Activated T-cell treated with anti-CD3 and anti-CD28 coated beads, Interleukin-2, amount 50 U/mL, for 72 hours (primary cell): ENCODE results near the gene EREG. TPM values are rescaled to one million over a fixed set of nuclear protein-coding genes. Genes with fewer than 3 reads are reported as not detected.
A peak's percentile ranks its signal among the peaks of the same experiment; 100 is the strongest.

Experiments
- ATAC-seq, 2 donors: fragments of 150-1000 bp; cut with Tn5 transposase; replicated peaks in 1 of 2; 2 replicates each; pipeline ENCODE4 v1.10.0; 2021; ENCODE audit warnings: moderate library complexity in 2 of 2, mild to moderate bottlenecking in 1 of 2
- DNase-seq, 2 donors: peaks; one replicate each; pipeline ENCODE4 v3.0.0; 2021 to 2022; ENCODE audit warnings: mixed read lengths in 1 of 2
- H3K27ac Mint-ChIP-seq: one replicate; pipeline ENCODE4 v1.8.0; 2022; ENCODE audit warnings: mild to moderate bottlenecking, moderate library complexity, mixed read lengths
- H3K27me3 Mint-ChIP-seq: one replicate; pipeline ENCODE4 v1.8.0; 2022; ENCODE audit warnings: low read depth, mixed read lengths
- H3K36me3 Mint-ChIP-seq, 2 donors: one replicate each; pipeline ENCODE4 v1.8.0; 2022; ENCODE audit warnings: mixed read lengths in 2 of 2, mild to moderate bottlenecking in 1 of 2; ENCODE audit not compliant: insufficient read depth in 2 of 2
- H3K4me1 Mint-ChIP-seq: one replicate; pipeline ENCODE4 v1.8.0; 2022; ENCODE audit warnings: low read depth, mixed read lengths
- H3K4me3 Mint-ChIP-seq, 2 donors: one replicate each; pipeline ENCODE4 v1.8.0; 2022; ENCODE audit warnings: mild to moderate bottlenecking in 2 of 2, mixed read lengths in 2 of 2, moderate library complexity in 2 of 2
- H3K9me3 Mint-ChIP-seq, 2 donors: one replicate each; pipeline ENCODE4 v1.8.0; 2022; ENCODE audit warnings: mixed read lengths in 2 of 2
- total RNA-seq, 2 donors: library from RNA; stranded (reverse); gene quantifications; one replicate each; pipeline ENCODE4 v1.2.3, GENCODE V29; 2022

The EREG gene
- total RNA-seq, 2 donors from 2014 or later, result 0.07 TPM; not detected in 1

DNA sequence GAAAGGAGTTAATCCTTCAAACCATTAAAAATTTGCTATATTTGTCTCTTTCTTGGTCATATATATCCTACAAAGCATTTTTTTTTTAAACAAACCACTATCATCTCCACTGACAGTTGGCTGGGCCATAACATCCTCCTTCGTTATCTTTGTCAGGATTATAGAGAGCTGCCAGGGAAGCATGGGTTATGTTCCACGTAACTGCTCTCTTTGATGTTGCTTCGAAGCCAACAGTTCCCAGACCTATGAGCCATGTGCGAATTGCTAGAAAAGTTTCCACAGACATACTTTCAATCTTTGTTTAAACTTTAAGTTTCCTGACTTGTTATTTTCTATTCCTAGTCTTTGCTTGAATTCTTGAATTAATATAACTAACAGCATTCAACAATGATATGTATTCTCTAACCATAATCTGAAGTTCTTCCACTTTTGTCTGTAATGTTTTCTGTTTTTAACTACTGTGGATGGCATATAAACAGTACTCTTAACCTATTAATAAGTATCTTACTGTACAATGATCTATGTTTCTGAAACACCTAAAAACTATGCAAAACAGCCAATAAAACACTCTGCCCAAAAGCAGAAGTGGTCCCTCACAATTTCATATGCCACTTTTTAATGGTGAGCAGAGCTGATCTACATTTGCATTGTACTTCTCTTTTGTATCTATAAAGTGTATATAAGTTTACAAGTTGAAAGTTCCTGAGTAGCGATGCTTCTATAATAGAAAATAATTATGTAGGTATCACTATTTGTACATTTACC, 37.9 kb downstream of the EREG start:
- ATAC-seq, result no peak

GRCh38 chr4:74407891-74408290, 42.9 kb downstream of the EREG start:
- Mint-ChIP-seq H3K27me3 (no peaks in the 10 kb centered on the region), H3K4me1 (no peaks in the 10 kb centered on the region), H3K4me3 (no peak overlapping the region), H3K36me3 (no peaks in the 10 kb centered on the region), H3K9me3 (no peaks in the 10 kb centered on the region), H3K27ac (no peak overlapping the region)
- no peak for DNase-seq
- no peak for ATAC-seq

More for the DNA sequence above, 37.9 kb downstream of the EREG start:
- Mint-ChIP-seq H3K27ac (no peak overlapping the region), H3K36me3 (no peaks in the 10 kb centered on the region), H3K4me1 (no peaks in the 10 kb centered on the region), H3K27me3 (no peaks in the 10 kb centered on the region), H3K4me3 (no peak overlapping the region), H3K9me3 (no peaks in the 10 kb centered on the region)
- no peak for DNase-seq

GRCh38 chr4:74408639-74409038, 43.7 kb downstream of the EREG start:
- H3K4me1 Mint-ChIP-seq, result no peaks in the 10 kb centered on the region
- no peak for ATAC-seq
- H3K27me3 Mint-ChIP-seq, result no peaks in the 10 kb centered on the region
- H3K4me3 Mint-ChIP-seq, result no peak overlapping the region
- no peaks in the 10 kb centered on the region for H3K9me3 Mint-ChIP-seq
- no peak for DNase-seq
- no peak overlapping the region for H3K27ac Mint-ChIP-seq
- no peaks in the 10 kb centered on the region for H3K36me3 Mint-ChIP-seq

GRCh38 chr4:74410272-74410671, 45.3 kb downstream of the EREG start:
- no peak overlapping the region for H3K4me3 Mint-ChIP-seq
- no peaks in the 10 kb centered on the region for H3K9me3 Mint-ChIP-seq
- no peak for DNase-seq
- H3K4me1 Mint-ChIP-seq, result no peaks in the 10 kb centered on the region
- ATAC-seq, result no peak
- no peaks in the 10 kb centered on the region for H3K27me3 Mint-ChIP-seq
- no peak overlapping the region for H3K27ac Mint-ChIP-seq
- no peaks in the 10 kb centered on the region for H3K36me3 Mint-ChIP-seq

DNA sequence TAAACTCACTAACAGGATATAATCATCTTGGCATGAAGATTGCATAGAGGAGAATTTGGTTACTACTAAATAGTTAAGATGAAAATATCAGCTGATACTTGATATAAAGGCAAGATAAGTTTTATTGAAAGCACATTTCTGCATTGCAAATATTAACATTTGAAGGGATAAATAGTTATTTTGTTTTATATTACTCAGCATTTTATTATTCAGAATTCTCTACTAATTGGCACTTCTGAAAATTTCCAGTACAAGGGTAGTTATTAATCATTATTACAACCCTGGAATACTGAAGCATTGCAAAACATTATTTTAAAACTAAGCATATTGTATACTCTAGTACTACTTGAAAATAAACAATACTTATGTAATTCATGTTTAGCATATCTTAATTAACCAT, 47.3 kb downstream of the EREG start:
- Mint-ChIP-seq H3K27ac (no peak overlapping the region), H3K27me3 (no peaks in the 10 kb centered on the region), H3K9me3 (no peaks in the 10 kb centered on the region), H3K4me3 (no peak overlapping the region), H3K4me1 (no peaks in the 10 kb centered on the region), H3K36me3 (no peaks in the 10 kb centered on the region)
- ATAC-seq, result no peak
- DNase-seq, result no peak

- H3K9me3 Mint-ChIP-seq, result no peaks in the 10 kb centered on the region
- no peaks in the 10 kb centered on the region for H3K36me3 Mint-ChIP-seq
- DNase-seq (no peak), ATAC-seq (no peak)
- no peaks in the 10 kb centered on the region for H3K4me1 Mint-ChIP-seq
- H3K27ac Mint-ChIP-seq, result no peak overlapping the region
- H3K27me3 Mint-ChIP-seq, result no peaks in the 10 kb centered on the region
- no peak overlapping the region for H3K4me3 Mint-ChIP-seq
These were observed 48.3 kb downstream of the EREG start for GRCh38 chr4:74413265-74413664.

GRCh38 chr4:74414149-74414809, 49.3 kb downstream of the EREG start:
- no peak overlapping the region for H3K27ac Mint-ChIP-seq
- DNase-seq, result no peak
- no peaks in the 10 kb centered on the region for H3K9me3 Mint-ChIP-seq

GRCh38 chr4:74415602-74416300, 50.8 kb downstream of the EREG start:
- ATAC-seq, result no peak

More at GRCh38 chr4:74414149-74414809, 49.3 kb downstream of the EREG start:
- Mint-ChIP-seq H3K4me3 (no peak overlapping the region), H3K4me1 (no peaks in the 10 kb centered on the region), H3K36me3 (no peaks in the 10 kb centered on the region), H3K27me3 (no peaks in the 10 kb centered on the region)
- no peak for ATAC-seq

DNA sequence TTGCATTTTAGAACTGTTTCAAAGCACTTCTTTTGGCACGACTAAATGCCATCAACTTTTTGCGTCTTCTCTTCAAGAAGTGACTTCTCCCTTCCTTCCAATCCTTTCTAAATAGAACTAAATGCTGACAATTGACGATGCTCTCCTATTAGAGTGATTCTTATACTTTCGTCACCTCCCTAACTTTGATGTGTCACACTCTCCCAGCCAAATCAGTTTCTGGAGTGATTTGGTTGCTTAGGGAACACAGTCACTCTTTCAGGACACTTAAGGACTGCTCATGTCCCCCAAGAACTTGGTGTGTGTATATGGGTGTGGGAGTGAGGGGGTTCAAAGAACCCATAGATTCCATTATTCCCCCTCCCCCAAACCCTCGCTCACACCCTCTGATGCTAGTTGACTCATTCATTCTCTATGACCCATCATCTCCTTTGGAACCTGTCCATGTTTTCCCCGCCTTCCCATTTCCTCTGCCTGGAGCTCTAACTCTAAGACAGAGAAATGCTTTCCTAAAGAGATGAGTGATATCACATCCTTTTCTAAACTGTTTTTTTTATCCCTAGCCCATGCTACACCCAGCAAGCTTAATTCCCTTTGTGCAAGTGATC, 53.2 kb downstream of the EREG start:
- Mint-ChIP-seq H3K9me3 (no peaks in the 10 kb centered on the region), H3K4me3 (no peak overlapping the region), H3K27ac (no peak overlapping the region), H3K36me3 (no peaks in the 10 kb centered on the region), H3K4me1 (no peaks in the 10 kb centered on the region), H3K27me3 (peaks cover 9% of the 10 kb centered on the region)
- no peak for ATAC-seq
- no peak for DNase-seq

More at GRCh38 chr4:74415602-74416300, 50.8 kb downstream of the EREG start:
- no peak overlapping the region for H3K27ac Mint-ChIP-seq
- DNase-seq, result no peak
- no peaks in the 10 kb centered on the region for H3K36me3 Mint-ChIP-seq
- no peaks in the 10 kb centered on the region for H3K4me1 Mint-ChIP-seq
- H3K9me3 Mint-ChIP-seq, result no peaks in the 10 kb centered on the region
- H3K4me3 Mint-ChIP-seq, result no peak overlapping the region
- no peaks in the 10 kb centered on the region for H3K27me3 Mint-ChIP-seq

DNA sequence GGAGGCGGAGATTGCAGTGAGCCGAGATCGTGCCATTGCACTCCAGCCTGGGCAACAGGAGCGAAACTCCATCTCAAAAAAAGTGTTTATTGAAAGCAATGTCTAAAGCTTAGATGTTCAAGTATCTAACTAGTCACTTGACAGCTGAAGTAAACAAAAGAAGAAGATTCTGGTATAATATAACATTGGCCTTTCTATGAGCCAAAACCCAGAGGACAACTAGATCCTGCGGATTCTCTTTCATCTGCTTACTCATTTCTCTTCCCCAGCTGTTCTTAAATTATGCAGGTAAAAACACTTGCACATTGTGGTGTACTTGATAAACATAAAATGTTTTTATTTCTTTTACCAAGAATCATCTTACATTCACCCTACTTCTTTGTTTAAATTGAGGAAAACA, 55.9 kb downstream of the EREG start:
- no peak for DNase-seq
- Mint-ChIP-seq H3K4me3 (no peak overlapping the region), H3K36me3 (no peaks in the 10 kb centered on the region), H3K27ac (no peak overlapping the region), H3K27me3 (peaks cover 9% of the 10 kb centered on the region), H3K9me3 (no peaks in the 10 kb centered on the region), H3K4me1 (no peaks in the 10 kb centered on the region)
- no peak for ATAC-seq

- no peaks in the 10 kb centered on the region for H3K9me3 Mint-ChIP-seq
- no peaks in the 10 kb centered on the region for H3K4me1 Mint-ChIP-seq
- peaks cover 9% of the 10 kb centered on the region for H3K27me3 Mint-ChIP-seq
- H3K27ac Mint-ChIP-seq, result no peak overlapping the region
- H3K36me3 Mint-ChIP-seq, result no peaks in the 10 kb centered on the region
- H3K4me3 Mint-ChIP-seq, result no peak overlapping the region
- ATAC-seq (no peak), DNase-seq (no peak)
These were observed 58.2 kb downstream of the EREG start for GRCh38 chr4:74423104-74423503.

DNA sequence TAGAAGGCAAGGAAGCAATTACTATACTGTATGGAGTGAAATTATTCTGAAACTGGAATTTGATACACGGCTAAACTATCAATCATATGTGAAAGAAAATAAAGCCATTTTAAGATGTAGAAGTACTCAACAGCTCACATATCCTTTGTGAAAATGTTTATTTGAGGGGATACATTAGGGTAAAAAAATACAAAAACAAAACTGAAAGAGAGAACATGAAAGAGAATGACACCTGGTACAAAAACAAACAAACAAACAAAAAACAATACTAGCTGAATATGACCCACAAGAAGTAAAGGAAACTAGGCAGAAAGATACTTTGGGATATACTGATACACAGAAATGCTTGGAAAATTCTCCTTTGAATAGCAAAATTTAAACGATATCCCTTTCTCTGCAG, 59.2 kb downstream of the EREG start:
- H3K36me3 Mint-ChIP-seq, result no peaks in the 10 kb centered on the region
- no peak overlapping the region for H3K27ac Mint-ChIP-seq
- H3K9me3 Mint-ChIP-seq, result no peaks in the 10 kb centered on the region
- H3K4me1 Mint-ChIP-seq, result no peaks in the 10 kb centered on the region
- H3K4me3 Mint-ChIP-seq, result no peak overlapping the region
- ATAC-seq, result no peak
- no peak for DNase-seq
- H3K27me3 Mint-ChIP-seq, result peaks cover 9% of the 10 kb centered on the region

GRCh38 chr4:74426101-74426500, 61.2 kb downstream of the EREG start:
- Mint-ChIP-seq H3K27me3 (peaks cover 9% of the 10 kb centered on the region), H3K9me3 (no peaks in the 10 kb centered on the region), H3K27ac (no peak overlapping the region), H3K4me1 (no peaks in the 10 kb centered on the region), H3K36me3 (no peaks in the 10 kb centered on the region), H3K4me3 (no peak overlapping the region)
- DNase-seq (no peak), ATAC-seq (peak; percentile 55 to 92)
